Ovary (tissue), 3 donors: ENCODE data around the gene CNNM1.

Experiments
- EP300 ChIP-seq: sonication (generic); formaldehyde crosslinking; IDR thresholded peaks from one replicate; pipeline ENCODE4 v1.6.1; 2017; ENCODE audit warnings: antibody characterized with exemption
- POLR2A ChIP-seq: fragments of 450-650 bp; IDR thresholded peaks from one replicate; pipeline ENCODE4 v1.6.1; 2017; ENCODE audit warnings: antibody characterized with exemption, mild to moderate bottlenecking, moderate library complexity
- TF ChIP-seq, protein P1 (sequence below), 3 donors: fragments of 450-650 bp in 2 of 3; fragments of 200-600 bp in 1 of 3; IDR thresholded peaks; one replicate each; pipeline versions ENCODE4 v1.5.1 to v1.8.0; 2016 to 2022; ENCODE audit warnings: antibody characterized with exemption in 3 of 3, mild to moderate bottlenecking in 1 of 3
- donor health status: DM: no; HTN: no; CAD: no.

- TF ChIP-seq, protein P1, sequence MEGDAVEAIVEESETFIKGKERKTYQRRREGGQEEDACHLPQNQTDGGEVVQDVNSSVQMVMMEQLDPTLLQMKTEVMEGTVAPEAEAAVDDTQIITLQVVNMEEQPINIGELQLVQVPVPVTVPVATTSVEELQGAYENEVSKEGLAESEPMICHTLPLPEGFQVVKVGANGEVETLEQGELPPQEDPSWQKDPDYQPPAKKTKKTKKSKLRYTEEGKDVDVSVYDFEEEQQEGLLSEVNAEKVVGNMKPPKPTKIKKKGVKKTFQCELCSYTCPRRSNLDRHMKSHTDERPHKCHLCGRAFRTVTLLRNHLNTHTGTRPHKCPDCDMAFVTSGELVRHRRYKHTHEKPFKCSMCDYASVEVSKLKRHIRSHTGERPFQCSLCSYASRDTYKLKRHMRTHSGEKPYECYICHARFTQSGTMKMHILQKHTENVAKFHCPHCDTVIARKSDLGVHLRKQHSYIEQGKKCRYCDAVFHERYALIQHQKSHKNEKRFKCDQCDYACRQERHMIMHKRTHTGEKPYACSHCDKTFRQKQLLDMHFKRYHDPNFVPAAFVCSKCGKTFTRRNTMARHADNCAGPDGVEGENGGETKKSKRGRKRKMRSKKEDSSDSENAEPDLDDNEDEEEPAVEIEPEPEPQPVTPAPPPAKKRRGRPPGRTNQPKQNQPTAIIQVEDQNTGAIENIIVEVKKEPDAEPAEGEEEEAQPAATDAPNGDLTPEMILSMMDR (IDR thresholded peaks at IDR 0.05) = no peak
- no peak for TF ChIP-seq POLR2A
- no peak for TF ChIP-seq EP300
Observed at GRCh38 chr10:99353182-99353581, 24.0 kb downstream of the CNNM1 start.
